Colonic mucosa (tissue), 4 donors: Measurements from ENCODE around the gene AKT1S1. TPM values are rescaled to one million over a fixed set of nuclear protein-coding genes. Genes with fewer than 3 reads are reported as not detected.

Source experiments
- DNase-seq: peaks from one replicate; pipeline ENCODE4 v3.0.0-alpha.2; 2020
- H3K27ac ChIP-seq: fragments of 200-600 bp; one replicate; pipeline ENCODE4 v1.8.0; 2021
- H3K27me3 ChIP-seq: fragments of 200-600 bp; one replicate; pipeline ENCODE4 v1.8.0; 2021
- H3K36me3 ChIP-seq: fragments of 200-600 bp; one replicate; pipeline ENCODE4 v1.8.0; 2021
- H3K4me1 ChIP-seq: fragments of 200-600 bp; one replicate; pipeline ENCODE4 v1.8.0; 2021; ENCODE audit warnings: mild to moderate bottlenecking
- H3K4me3 ChIP-seq: fragments of 200-600 bp; one replicate; pipeline ENCODE4 v1.8.0; 2021
- H3K9ac ChIP-seq, 2 donors: one replicate each; pipeline ENCODE4 v1.7.0; 2013; ENCODE audit warnings: control low read depth in 2 of 2, low read depth in 2 of 2, low read length in 2 of 2
- H3K9me3 ChIP-seq: fragments of 200-600 bp; one replicate; pipeline ENCODE4 v1.8.0; 2021
- intact Hi-C: fragments of 100-400 bp; cut with DNase I; formaldehyde crosslinking; loops from one replicate; pipeline ENCODE4 v1.14.1; 2022
- total RNA-seq, 2 donors: library from RNA; stranded (reverse); fragmentation: NEBNext Ultra II Directional in 1 of 2; extraction: Animal tissue kit (Norgen Biotek cat#: 25700) in 1 of 2; gene quantifications; one replicate each; pipeline ENCODE4 v1.2.1, GENCODE V29; 2021
- TF ChIP-seq, protein P1 (sequence below): fragments of 200-600 bp; IDR thresholded peaks from one replicate; pipeline ENCODE4 v1.8.0; 2022; ENCODE audit warnings: antibody characterized with exemption, mild to moderate bottlenecking
- donor health status: healthy.
- donor health status: DM: no; HTN: no; CAD: no.
- donor health status: DM: no; HTN: no; CAD: no.

Gene AKT1S1
- total RNA-seq, 2 donors from 2014 or later, result 32.7 to 74.9 TPM

GRCh38 chr19:49852631-49853126 lies 24.5 kb downstream of the AKT1S1 start:
- Histone ChIP-seq H3K9ac (peak overlapping the region; percentile 60 to 68), H3K36me3 (peaks cover 11% of the 10 kb centered on the region), H3K4me1 (peaks cover 7% of the 10 kb centered on the region), H3K27ac (no peak overlapping the region), H3K4me3 (no peak overlapping the region), H3K27me3 (no peaks in the 10 kb centered on the region), H3K9me3 (no peaks in the 10 kb centered on the region)
- DNase-seq, result no peak
- TF ChIP-seq, protein P1, sequence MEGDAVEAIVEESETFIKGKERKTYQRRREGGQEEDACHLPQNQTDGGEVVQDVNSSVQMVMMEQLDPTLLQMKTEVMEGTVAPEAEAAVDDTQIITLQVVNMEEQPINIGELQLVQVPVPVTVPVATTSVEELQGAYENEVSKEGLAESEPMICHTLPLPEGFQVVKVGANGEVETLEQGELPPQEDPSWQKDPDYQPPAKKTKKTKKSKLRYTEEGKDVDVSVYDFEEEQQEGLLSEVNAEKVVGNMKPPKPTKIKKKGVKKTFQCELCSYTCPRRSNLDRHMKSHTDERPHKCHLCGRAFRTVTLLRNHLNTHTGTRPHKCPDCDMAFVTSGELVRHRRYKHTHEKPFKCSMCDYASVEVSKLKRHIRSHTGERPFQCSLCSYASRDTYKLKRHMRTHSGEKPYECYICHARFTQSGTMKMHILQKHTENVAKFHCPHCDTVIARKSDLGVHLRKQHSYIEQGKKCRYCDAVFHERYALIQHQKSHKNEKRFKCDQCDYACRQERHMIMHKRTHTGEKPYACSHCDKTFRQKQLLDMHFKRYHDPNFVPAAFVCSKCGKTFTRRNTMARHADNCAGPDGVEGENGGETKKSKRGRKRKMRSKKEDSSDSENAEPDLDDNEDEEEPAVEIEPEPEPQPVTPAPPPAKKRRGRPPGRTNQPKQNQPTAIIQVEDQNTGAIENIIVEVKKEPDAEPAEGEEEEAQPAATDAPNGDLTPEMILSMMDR, result no peak
- intact Hi-C loops, result no loop called here

DNA sequence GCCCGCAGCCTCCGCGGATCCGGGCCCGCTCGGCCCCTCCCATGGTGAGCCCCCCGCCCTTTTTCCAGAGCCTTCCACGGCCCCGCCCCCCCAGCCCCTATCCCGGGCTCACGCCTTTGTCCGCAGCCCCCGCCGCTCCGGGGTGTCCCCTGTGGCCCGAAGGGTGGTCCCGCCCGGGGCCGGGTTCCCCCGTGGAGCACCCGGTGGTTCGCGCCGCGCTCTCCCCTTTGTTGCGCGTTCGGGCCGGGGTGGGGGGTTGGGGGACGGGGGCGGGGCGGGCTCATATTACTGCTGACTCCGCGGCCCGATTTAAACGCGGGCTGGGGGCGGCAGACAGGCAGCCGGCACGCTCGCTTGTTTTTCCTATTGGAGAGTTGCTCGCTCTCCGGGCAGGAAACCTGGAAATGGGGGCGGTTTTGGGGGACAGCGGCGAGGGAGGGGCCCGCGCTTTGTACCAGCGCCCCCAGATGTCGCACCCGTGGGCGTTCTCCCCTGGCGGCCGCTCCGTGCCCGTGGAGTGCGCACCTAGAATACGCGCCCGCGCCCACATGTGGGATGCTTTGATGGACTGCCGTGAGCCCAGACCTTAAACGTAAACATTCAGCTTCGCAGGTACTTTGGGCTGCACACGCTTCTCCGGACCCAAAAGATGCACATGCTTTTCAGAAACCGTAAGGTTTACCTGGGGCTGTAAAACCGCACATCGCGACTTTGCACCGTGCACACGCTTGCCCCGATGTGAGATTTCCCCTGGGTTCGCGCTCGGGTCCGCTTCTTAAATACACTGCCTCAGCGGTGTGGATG lies 25.5 kb downstream of the AKT1S1 start:
- peak overlapping the region; percentile 92 for H3K27ac ChIP-seq
- intact Hi-C loops, result no loop called here

DNA sequence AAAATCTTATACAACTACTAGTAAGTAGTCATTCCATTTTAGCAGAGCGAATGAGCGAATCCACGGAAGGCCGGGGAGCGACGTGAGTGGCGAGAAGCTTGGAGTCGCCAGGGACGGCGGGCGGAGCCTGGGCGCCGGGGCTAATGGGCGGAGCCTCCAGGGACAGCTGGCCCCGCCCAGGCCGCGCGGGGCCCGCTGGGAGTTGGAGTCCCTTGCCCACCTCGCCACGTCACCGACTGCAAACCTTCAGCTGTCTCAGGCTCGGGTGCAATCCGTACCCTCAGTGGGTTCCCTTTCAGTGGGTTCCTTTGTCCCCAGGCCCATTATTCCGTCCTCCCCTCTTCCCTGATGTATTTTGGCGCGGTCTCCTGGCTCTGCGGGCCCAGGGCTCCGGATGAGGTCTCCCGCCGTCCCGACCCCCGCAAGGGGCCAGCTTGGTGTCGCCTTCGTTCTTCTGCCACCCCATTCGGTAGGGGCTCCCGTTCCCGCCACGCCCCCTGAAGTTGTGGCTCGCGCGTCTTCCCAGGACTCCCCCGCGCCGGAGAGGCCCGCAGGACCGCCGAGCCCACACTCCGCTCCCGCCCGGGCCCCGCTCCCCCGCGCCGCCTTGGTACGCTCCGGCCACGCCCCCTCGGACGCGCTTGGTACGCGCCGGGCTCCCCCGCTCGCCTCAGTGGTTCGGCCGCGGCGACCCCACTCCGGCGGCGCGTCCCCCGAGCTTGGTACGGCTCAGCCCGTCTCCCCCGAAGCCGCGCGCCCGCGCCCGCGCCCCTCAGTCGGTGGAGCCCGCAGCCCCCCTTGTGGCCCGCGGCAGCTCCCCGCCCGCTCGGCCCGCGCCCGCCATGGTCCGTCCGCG lies 26.4 kb downstream of the AKT1S1 start, which contains the start of gene PTOV1:
Gene PTOV1, plus strand, starts transcription at position 673 of the 856 bp plus-strand sequence.
- TF ChIP-seq, protein P1, result no peak
- Histone ChIP-seq H3K27ac (peak within 1 kb of the TSS; percentile 92), H3K4me3 (peak within 1 kb of the TSS; percentile 71), H3K9me3 (no peaks in the 10 kb centered on the region), H3K9ac (peak within 1 kb of the TSS; percentile 92 to 100), H3K4me1 (peaks cover 7% of the 10 kb centered on the region), H3K27me3 (no peaks in the 10 kb centered on the region), H3K36me3 (no peaks in the 10 kb centered on the region)
- intact Hi-C loops, result no loop called here
- DNase-seq, result peak; percentile 92

More for the DNA sequence above, 25.5 kb downstream of the AKT1S1 start:
- peak; percentile 52 for DNase-seq
- no peaks in the 10 kb centered on the region for H3K9me3 ChIP-seq
- peaks cover 7% of the 10 kb centered on the region for H3K4me1 ChIP-seq
- peak overlapping the region; percentile 71 for H3K4me3 ChIP-seq
- H3K9ac ChIP-seq, result peak overlapping the region; percentile 68 to 100
- TF ChIP-seq, protein P1, result no peak
- H3K27me3 ChIP-seq, result no peaks in the 10 kb centered on the region
- H3K36me3 ChIP-seq, result peaks cover 3% of the 10 kb centered on the region

GRCh38 chr19:49850221-49850486 lies 27.0 kb downstream of the AKT1S1 start:
- intact Hi-C loops, result no loop called here
- Histone ChIP-seq H3K9ac (peak overlapping the region in 1 of 2 donors; percentile 92), H3K27me3 (no peaks in the 10 kb centered on the region), H3K4me1 (peaks cover 7% of the 10 kb centered on the region), H3K9me3 (no peaks in the 10 kb centered on the region), H3K36me3 (no peaks in the 10 kb centered on the region), H3K4me3 (peak overlapping the region; percentile 71), H3K27ac (peak overlapping the region; percentile 92)
- DNase-seq, result peak; percentile 33
- TF ChIP-seq, protein P1, result no peak

DNA sequence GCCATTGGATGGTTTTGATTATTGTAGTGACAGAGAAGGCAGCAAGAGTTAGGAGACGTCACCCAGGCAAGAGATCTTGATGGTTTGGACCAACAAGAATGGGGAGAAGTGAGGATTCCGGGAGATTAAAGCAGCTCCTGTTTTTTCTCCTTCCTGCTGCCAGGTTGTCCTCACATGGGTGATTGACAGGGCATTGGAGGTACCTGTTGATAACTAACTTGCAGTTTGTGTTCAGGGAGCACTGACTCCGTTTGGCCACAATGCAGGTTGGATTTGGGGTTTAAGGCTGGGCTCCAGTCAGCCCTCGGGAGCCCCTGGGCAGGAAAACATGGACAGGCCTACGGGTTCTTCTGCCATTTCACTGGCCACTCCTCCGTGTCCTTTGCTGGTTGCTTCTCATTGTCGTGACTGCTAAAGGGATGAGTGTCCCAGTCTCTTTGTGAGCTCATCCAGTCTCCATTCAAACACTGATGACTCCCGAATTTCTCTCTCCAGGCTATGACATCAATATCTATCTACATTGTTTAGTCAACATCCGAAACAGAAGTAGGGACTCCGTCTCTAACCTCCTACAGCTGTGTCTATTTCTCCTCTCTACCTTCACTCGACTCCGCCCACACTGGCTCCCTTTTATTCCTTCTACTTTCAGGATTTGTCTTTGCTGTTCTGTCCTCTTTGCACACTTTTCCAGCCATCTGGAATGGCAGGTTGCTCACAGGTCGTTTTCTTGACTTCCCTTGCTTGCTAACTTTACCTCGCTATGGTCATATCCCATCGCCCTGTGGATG lies 27.5 kb downstream of the AKT1S1 start:
- Histone ChIP-seq H3K4me1 (peaks cover 7% of the 10 kb centered on the region), H3K27me3 (no peaks in the 10 kb centered on the region), H3K4me3 (no peak overlapping the region), H3K27ac (no peak overlapping the region), H3K9ac (peak overlapping the region in 1 of 2 donors; percentile 92), H3K36me3 (no peaks in the 10 kb centered on the region), H3K9me3 (no peaks in the 10 kb centered on the region)
- DNase-seq, result no peak
- intact Hi-C loops, result no loop called here
- TF ChIP-seq, protein P1, result no peak
